ENCODE measurements around the gene KRTAP3-3. TPM values are rescaled to one million over a fixed set of nuclear protein-coding genes. Genes with fewer than 3 reads are reported as not detected.

Gene KRTAP3-3
- total RNA-seq, 2 experiments from 2014 or later, result not detected

DNA sequence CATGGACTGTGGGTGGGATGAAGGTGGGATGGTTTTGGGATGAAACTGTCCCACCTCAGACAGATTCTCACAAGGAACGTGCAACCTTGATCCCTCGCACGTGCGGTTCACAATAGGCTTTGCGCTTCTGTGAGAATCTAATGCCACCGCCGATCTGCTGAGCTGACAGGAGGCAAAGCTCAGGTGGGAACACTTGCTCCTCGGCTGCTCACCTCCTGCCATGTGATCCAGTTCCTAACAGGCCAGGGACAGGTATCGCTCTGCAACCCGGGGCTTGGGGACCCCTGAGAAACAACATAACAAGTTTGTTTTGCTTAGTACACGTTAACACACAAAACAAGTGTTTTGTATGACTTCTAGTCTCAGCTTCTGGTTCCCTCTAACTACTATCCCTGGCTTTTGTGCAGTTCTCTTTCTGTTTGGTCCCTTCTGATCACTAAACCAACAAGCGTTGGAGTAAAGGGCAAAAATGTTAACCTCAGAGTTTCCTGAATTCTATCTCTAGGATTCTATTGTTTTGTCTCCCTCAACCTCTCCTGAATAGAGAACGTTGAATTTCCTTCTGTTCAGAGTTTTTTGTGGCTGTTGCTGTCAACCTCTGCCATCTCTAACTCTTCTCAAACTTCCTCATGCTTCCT lies 22.7 kb upstream of the KRTAP3-3 start:
- DNase-seq, result no peak
- ChIA-PET CTCF (no interaction called here), POLR2A (no interaction called here)
- Mint-ChIP-seq H3K4me1 (ENCODE audit: low read depth) (no peaks in the 10 kb centered on the region), H3K9me3 (no peaks in the 10 kb centered on the region), H3K4me3 (no peak overlapping the region), H3K36me3 (no peaks in the 10 kb centered on the region), H3K27ac (no peak overlapping the region), H3K27me3 (peaks cover 5% of the 10 kb centered on the region)
- intact Hi-C loops (cut with micrococcal nuclease), result no loop called here

DNA sequence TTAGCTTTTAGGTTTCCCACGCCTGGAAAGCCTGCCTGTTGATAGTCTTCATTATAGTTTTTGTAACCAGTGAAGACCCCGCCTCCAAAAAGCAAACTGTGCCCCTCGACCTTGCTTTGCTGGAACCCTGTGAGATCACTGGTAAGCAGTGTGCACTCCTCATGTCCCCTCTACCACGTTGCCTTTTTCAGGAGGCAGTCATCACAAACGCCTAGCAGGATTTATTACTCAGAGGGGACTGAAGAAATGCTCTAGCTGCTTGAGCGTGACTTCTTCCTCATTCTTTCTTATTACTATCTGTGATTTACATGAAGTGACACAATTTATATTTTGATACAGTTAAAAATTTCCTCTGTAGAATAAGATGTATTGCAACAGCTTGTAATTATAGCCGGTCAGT lies 21.5 kb upstream of the KRTAP3-3 start:
- H3K4me1 Mint-ChIP-seq (ENCODE audit: low read depth), result no peaks in the 10 kb centered on the region
- CTCF ChIA-PET, result no interaction called here

DNA sequence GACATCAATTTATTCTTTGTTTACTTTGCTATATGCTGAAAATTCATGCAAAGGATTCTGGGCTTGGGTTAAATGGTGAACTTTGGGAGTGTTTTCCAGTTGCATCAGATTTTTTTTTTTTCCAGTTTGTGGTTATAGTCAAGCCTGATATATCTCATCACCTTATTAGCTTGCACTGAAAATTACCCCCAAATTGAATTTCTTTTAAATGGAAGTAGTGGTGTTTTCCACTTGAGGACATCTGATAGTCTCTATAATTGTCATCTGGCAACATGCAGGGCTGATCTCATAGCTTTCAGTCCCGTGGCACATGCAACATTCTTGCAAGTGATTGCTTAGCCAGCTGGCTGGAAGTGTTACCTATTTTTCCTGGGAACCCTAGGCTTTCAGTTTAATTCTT lies 19.6 kb upstream of the KRTAP3-3 start:
- Mint-ChIP-seq H3K27me3 (no peaks in the 10 kb centered on the region), H3K9me3 (no peaks in the 10 kb centered on the region), H3K4me3 (no peak overlapping the region), H3K27ac (no peak overlapping the region), H3K4me1 (ENCODE audit: low read depth) (no peaks in the 10 kb centered on the region), H3K36me3 (no peaks in the 10 kb centered on the region)
- intact Hi-C loops (cut with micrococcal nuclease), result no loop called here
- ChIA-PET CTCF (no interaction called here), POLR2A (no interaction called here)
- no peak for DNase-seq

More for the DNA sequence above, 21.5 kb upstream of the KRTAP3-3 start:
- Mint-ChIP-seq H3K36me3 (no peaks in the 10 kb centered on the region), H3K4me3 (no peak overlapping the region), H3K27ac (no peak overlapping the region), H3K9me3 (no peaks in the 10 kb centered on the region), H3K27me3 (no peaks in the 10 kb centered on the region)
- no peak for DNase-seq
- POLR2A ChIA-PET, result no interaction called here
- intact Hi-C loops (cut with micrococcal nuclease), result no loop called here

- Mint-ChIP-seq H3K4me1 (ENCODE audit: low read depth) (no peaks in the 10 kb centered on the region), H3K36me3 (no peaks in the 10 kb centered on the region), H3K4me3 (no peak overlapping the region), H3K27ac (no peak overlapping the region), H3K27me3 (no peaks in the 10 kb centered on the region), H3K9me3 (no peaks in the 10 kb centered on the region)
- DNase-seq, result no peak
- ChIA-PET CTCF (no interaction called here), POLR2A (no interaction called here)
- intact Hi-C loops (cut with micrococcal nuclease), result no loop called here
Measured at GRCh38 chr17:41013181-41013580, 19.2 kb upstream of the KRTAP3-3 start.

GRCh38 chr17:41012326-41013120 lies 18.6 kb upstream of the KRTAP3-3 start:
- intact Hi-C loops (cut with micrococcal nuclease), result no loop called here
- no peak overlapping the region for H3K27ac Mint-ChIP-seq
- H3K9me3 Mint-ChIP-seq, result no peaks in the 10 kb centered on the region
- H3K36me3 Mint-ChIP-seq, result no peaks in the 10 kb centered on the region
- no peak overlapping the region for H3K4me3 Mint-ChIP-seq
- DNase-seq, result no peak
- CTCF ChIA-PET, result no interaction called here
- no peaks in the 10 kb centered on the region for H3K27me3 Mint-ChIP-seq
- POLR2A ChIA-PET, result no interaction called here
- no peaks in the 10 kb centered on the region for H3K4me1 Mint-ChIP-seq (ENCODE audit: low read depth)

DNA sequence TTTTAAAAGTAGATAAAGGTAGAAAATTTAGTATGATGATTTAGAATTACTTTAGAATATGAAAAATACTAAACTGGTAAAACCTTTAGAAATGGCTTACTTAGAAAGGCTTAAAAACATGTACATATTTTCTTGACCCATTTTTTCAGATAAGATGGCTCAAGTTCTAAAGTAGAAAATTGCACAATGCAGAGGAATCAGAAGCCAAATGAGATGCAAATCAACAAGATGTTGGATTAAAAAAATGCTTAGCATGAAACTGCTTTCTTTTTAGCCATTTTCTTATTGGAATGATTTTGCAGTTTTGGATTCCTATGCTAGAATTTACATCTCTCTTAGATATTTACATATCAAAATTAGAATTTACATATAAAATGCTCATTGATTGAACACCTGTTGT lies 16.5 kb upstream of the KRTAP3-3 start:
- no peak overlapping the region for H3K27ac Mint-ChIP-seq
- no peaks in the 10 kb centered on the region for H3K36me3 Mint-ChIP-seq
- CTCF ChIA-PET, result no interaction called here
- H3K4me1 Mint-ChIP-seq (ENCODE audit: low read depth), result no peaks in the 10 kb centered on the region
- POLR2A ChIA-PET, result no interaction called here
- no peaks in the 10 kb centered on the region for H3K9me3 Mint-ChIP-seq
- H3K27me3 Mint-ChIP-seq, result no peaks in the 10 kb centered on the region
- intact Hi-C loops (cut with micrococcal nuclease), result no loop called here
- DNase-seq, result no peak
- no peak overlapping the region for H3K4me3 Mint-ChIP-seq

DNA sequence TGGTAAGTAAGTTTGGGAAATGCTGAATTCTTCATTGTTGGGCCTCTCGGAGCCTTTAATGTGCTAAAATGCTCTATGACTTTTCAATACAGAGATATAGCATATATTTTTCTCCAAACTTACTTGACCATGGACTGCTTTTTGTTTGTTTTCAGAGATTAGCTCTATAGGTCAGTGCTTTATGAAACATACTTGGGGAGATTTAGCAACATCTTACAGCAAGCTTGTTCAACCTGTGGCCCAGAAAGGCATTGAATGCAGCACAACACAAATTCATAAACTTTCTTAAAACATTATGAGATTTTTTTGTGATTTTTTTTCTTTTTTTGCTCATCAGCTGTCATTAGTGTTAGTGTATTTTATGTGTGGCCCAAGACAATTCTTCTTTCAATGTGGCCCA lies 16.0 kb upstream of the KRTAP3-3 start:
- ChIA-PET CTCF (no interaction called here), POLR2A (no interaction called here)
- no peak overlapping the region for H3K27ac Mint-ChIP-seq
- no peaks in the 10 kb centered on the region for H3K4me1 Mint-ChIP-seq (ENCODE audit: low read depth)
- intact Hi-C loops (cut with micrococcal nuclease), result no loop called here
- no peaks in the 10 kb centered on the region for H3K9me3 Mint-ChIP-seq
- H3K27me3 Mint-ChIP-seq, result no peaks in the 10 kb centered on the region
- no peak overlapping the region for H3K4me3 Mint-ChIP-seq
- DNase-seq, result no peak
- no peaks in the 10 kb centered on the region for H3K36me3 Mint-ChIP-seq

GRCh38 chr17:41009301-41009760 lies 15.4 kb upstream of the KRTAP3-3 start:
- no peaks in the 10 kb centered on the region for H3K4me1 Mint-ChIP-seq (ENCODE audit: low read depth)
- CTCF ChIA-PET, result no interaction called here
- no peak overlapping the region for H3K4me3 Mint-ChIP-seq
- no peaks in the 10 kb centered on the region for H3K9me3 Mint-ChIP-seq
- DNase-seq, result no peak
- POLR2A ChIA-PET, result no interaction called here
- H3K27me3 Mint-ChIP-seq, result no peaks in the 10 kb centered on the region
- H3K36me3 Mint-ChIP-seq, result no peaks in the 10 kb centered on the region
- intact Hi-C loops (cut with micrococcal nuclease), result no loop called here
- no peak overlapping the region for H3K27ac Mint-ChIP-seq

DNA sequence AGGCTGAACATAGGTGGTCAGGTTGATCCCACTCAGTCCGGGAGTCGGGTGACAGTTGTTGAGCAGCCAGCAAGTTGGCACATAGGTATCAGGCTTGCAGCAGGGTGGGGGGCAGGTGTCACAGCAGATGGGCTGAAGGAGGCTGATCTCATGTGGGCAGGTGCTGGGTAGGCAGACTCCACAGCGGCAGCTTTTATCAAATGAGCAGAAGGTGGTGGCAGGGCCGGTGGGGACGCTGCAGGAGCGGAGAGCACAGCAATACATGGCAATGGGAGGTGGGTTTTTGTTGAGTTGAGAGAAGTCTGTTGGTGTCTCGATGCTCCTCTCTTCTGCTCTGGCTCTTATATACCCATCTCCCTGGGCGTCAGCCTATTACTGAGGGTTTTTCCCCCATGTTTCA lies 14.8 kb upstream of the KRTAP3-3 start, which contains the start of gene KRTAP3-1:
Gene KRTAP3-1, minus strand, starts transcription at position 318 of the 400 bp plus-strand sequence. Its CDS starts 54 bp downstream, at position 264.
- no peak within 1 kb of the TSS for H3K27ac Mint-ChIP-seq
- POLR2A ChIA-PET, result no interaction called here
- H3K4me1 Mint-ChIP-seq (ENCODE audit: low read depth), result no peaks in the 10 kb centered on the region
- H3K4me3 Mint-ChIP-seq, result no peak within 1 kb of the TSS
- no peaks in the 10 kb centered on the region for H3K9me3 Mint-ChIP-seq
- no peak for DNase-seq
- H3K36me3 Mint-ChIP-seq, result no peaks in the 10 kb centered on the region
- H3K27me3 Mint-ChIP-seq, result no peaks in the 10 kb centered on the region
- intact Hi-C loops (cut with micrococcal nuclease), result no loop called here
- CTCF ChIA-PET, result no interaction called here

GRCh38 chr17:41004397-41004796 lies 10.4 kb upstream of the KRTAP3-3 start:
- Mint-ChIP-seq H3K27ac (no peak overlapping the region), H3K27me3 (peaks cover 3% of the 10 kb centered on the region), H3K9me3 (no peaks in the 10 kb centered on the region), H3K4me1 (ENCODE audit: low read depth) (no peaks in the 10 kb centered on the region), H3K4me3 (no peak overlapping the region), H3K36me3 (no peaks in the 10 kb centered on the region)
- DNase-seq, result no peak
- intact Hi-C loops (cut with micrococcal nuclease), result no loop called here
- POLR2A ChIA-PET, result no interaction called here
- CTCF ChIA-PET, result no interaction called here

GRCh38 chr17:41003926-41004325 lies 10.0 kb upstream of the KRTAP3-3 start:
- intact Hi-C loops (cut with micrococcal nuclease), result no loop called here
- H3K27me3 Mint-ChIP-seq, result peaks cover 4% of the 10 kb centered on the region
- H3K9me3 Mint-ChIP-seq, result no peaks in the 10 kb centered on the region
- no peak overlapping the region for H3K27ac Mint-ChIP-seq
- H3K36me3 Mint-ChIP-seq, result no peaks in the 10 kb centered on the region
- CTCF ChIA-PET, result no interaction called here
- DNase-seq, result no peak
- H3K4me1 Mint-ChIP-seq (ENCODE audit: low read depth), result no peaks in the 10 kb centered on the region
- no peak overlapping the region for H3K4me3 Mint-ChIP-seq
- POLR2A ChIA-PET, result no interaction called here

GRCh38 chr17:41002814-41003213 lies 8.8 kb upstream of the KRTAP3-3 start:
- intact Hi-C loops (cut with micrococcal nuclease), result no loop called here
- Mint-ChIP-seq H3K4me3 (no peak overlapping the region), H3K4me1 (ENCODE audit: low read depth) (no peaks in the 10 kb centered on the region), H3K36me3 (no peaks in the 10 kb centered on the region), H3K9me3 (no peaks in the 10 kb centered on the region), H3K27ac (no peak overlapping the region), H3K27me3 (peaks cover 4% of the 10 kb centered on the region)
- ChIA-PET POLR2A (no interaction called here), CTCF (no interaction called here)
- no peak for DNase-seq

DNA sequence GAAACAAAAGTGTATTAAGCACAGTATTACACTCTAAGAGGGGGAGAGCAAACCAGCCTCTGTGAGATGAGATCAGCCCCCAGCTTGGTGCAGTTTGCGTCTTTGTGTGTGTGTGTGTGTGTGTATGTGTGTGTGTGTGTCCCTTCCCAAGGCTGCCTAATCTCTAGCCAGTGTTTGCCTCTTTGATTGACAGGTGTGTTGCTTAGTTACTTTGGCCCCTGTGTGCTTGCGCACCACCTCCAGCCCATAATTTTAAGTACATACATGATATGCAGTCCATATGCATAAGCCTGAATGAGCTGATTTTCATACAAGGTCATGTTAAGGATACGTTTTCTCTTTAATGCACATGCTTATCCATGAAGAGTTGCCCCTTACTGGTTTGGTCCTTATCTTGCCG lies 7.8 kb upstream of the KRTAP3-3 start:
- POLR2A ChIA-PET, result no interaction called here
- Mint-ChIP-seq H3K36me3 (no peaks in the 10 kb centered on the region), H3K27ac (no peak overlapping the region), H3K4me1 (ENCODE audit: low read depth) (no peaks in the 10 kb centered on the region), H3K4me3 (no peak overlapping the region), H3K27me3 (peaks cover 12% of the 10 kb centered on the region), H3K9me3 (no peaks in the 10 kb centered on the region)
- no peak for DNase-seq
- intact Hi-C loops (cut with micrococcal nuclease), result no loop called here
- CTCF ChIA-PET, result no interaction called here

Measured in activated CD4-positive, alpha-beta memory T cell treated with anti-CD3 and anti-CD28 coated beads for 36 hours (primary cell).